ENCODE results near the gene CAPN3.

Gene CAPN3

GRCh38 chr15:42413920-42414319, 54.6 kb downstream of the CAPN3 start:
- Histone ChIP-seq H3K36me3 (peaks cover 99% of the 10 kb centered on the region), H3K9me3 (no peaks in the 10 kb centered on the region)
- TF ChIP-seq, protein P1, sequence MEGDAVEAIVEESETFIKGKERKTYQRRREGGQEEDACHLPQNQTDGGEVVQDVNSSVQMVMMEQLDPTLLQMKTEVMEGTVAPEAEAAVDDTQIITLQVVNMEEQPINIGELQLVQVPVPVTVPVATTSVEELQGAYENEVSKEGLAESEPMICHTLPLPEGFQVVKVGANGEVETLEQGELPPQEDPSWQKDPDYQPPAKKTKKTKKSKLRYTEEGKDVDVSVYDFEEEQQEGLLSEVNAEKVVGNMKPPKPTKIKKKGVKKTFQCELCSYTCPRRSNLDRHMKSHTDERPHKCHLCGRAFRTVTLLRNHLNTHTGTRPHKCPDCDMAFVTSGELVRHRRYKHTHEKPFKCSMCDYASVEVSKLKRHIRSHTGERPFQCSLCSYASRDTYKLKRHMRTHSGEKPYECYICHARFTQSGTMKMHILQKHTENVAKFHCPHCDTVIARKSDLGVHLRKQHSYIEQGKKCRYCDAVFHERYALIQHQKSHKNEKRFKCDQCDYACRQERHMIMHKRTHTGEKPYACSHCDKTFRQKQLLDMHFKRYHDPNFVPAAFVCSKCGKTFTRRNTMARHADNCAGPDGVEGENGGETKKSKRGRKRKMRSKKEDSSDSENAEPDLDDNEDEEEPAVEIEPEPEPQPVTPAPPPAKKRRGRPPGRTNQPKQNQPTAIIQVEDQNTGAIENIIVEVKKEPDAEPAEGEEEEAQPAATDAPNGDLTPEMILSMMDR (IDR thresholded peaks at IDR 0.05), result no peak

GRCh38 chr15:42419369-42419768, 60.1 kb downstream of the CAPN3 start:
- Histone ChIP-seq H3K27ac (no peak overlapping the region), H3K36me3 (peaks cover 99% of the 10 kb centered on the region), H3K9me3 (peaks cover 4% of the 10 kb centered on the region), H3K4me1 (ENCODE audit: control insufficient read depth in 1 of 2, insufficient read depth in 1 of 2, low read depth in 1 of 2, low read length in 1 of 2) (no peaks in the 10 kb centered on the region), H3K4me3 (ENCODE audit: low read depth in 1 of 2, low read length in 1 of 2) (no peak overlapping the region), H3K27me3 (no peaks in the 10 kb centered on the region)
- TF ChIP-seq, protein P1 (IDR thresholded peaks at IDR 0.05), result no peak

More at GRCh38 chr15:42413920-42414319, 54.6 kb downstream of the CAPN3 start:
- no peak overlapping the region for H3K4me3 ChIP-seq (ENCODE audit: low read depth in 1 of 2, low read length in 1 of 2)
- no peaks in the 10 kb centered on the region for H3K4me1 ChIP-seq (ENCODE audit: control insufficient read depth in 1 of 2, insufficient read depth in 1 of 2, low read depth in 1 of 2, low read length in 1 of 2)
- H3K27me3 ChIP-seq, result no peaks in the 10 kb centered on the region
- H3K27ac ChIP-seq, result no peak overlapping the region

DNA sequence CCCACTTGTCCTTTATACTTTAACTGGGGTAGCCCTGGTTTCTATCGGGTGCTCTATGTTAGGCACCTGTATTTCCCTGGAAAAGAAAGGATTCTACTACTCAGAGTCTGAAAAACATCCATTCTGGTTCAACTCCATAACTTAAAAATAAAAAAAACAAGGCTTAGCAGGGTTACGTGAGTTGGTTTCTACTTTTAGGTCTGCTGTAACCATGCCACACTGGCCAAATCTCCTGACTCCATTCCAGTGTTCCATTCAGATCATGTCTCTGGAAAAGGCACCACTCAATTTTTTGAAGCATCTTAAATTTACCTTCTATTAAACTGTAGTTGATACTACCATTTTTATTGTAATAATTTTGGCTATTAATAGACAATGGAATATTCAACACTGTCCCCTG, 62.1 kb downstream of the CAPN3 start:
- Histone ChIP-seq H3K4me3 (ENCODE audit: low read depth in 1 of 2, low read length in 1 of 2) (no peak overlapping the region), H3K27ac (no peak overlapping the region), H3K9me3 (peaks cover 4% of the 10 kb centered on the region), H3K36me3 (peaks cover 99% of the 10 kb centered on the region), H3K4me1 (ENCODE audit: control insufficient read depth in 1 of 2, insufficient read depth in 1 of 2, low read depth in 1 of 2, low read length in 1 of 2) (no peaks in the 10 kb centered on the region), H3K27me3 (no peaks in the 10 kb centered on the region)
- TF ChIP-seq, protein P1 (IDR thresholded peaks at IDR 0.05), result no peak

GRCh38 chr15:42427429-42428223, 68.3 kb downstream of the CAPN3 start:
- TF ChIP-seq, protein P1 (IDR thresholded peaks at IDR 0.05), result no peak
- Histone ChIP-seq H3K36me3 (peaks cover 100% of the 10 kb centered on the region), H3K9me3 (peaks cover 4% of the 10 kb centered on the region), H3K4me1 (ENCODE audit: control insufficient read depth in 1 of 2, insufficient read depth in 1 of 2, low read depth in 1 of 2, low read length in 1 of 2) (no peaks in the 10 kb centered on the region), H3K4me3 (ENCODE audit: low read depth in 1 of 2, low read length in 1 of 2) (no peak overlapping the region), H3K27me3 (no peaks in the 10 kb centered on the region), H3K27ac (no peak overlapping the region)

GRCh38 chr15:42444415-42445063, 85.2 kb downstream of the CAPN3 start:
- Histone ChIP-seq H3K27ac (no peak overlapping the region), H3K36me3 (peaks cover 96% of the 10 kb centered on the region), H3K27me3 (no peaks in the 10 kb centered on the region), H3K4me1 (ENCODE audit: control insufficient read depth in 1 of 2, insufficient read depth in 1 of 2, low read depth in 1 of 2, low read length in 1 of 2) (no peaks in the 10 kb centered on the region), H3K4me3 (ENCODE audit: low read depth in 1 of 2, low read length in 1 of 2) (no peak overlapping the region), H3K9me3 (no peaks in the 10 kb centered on the region)
- TF ChIP-seq, protein P1 (IDR thresholded peaks at IDR 0.05), result no peak
